ENCODE measurements around the gene KCNIP2. TPM values are rescaled to one million over a fixed set of nuclear protein-coding genes. Genes with fewer than 3 reads are reported as not detected.

Gene KCNIP2
- total RNA-seq: 0.18 and 0.48 TPM in 2 replicates

- DNase-seq (ENCODE audit: extremely low read depth, low read depth, low spot score): no peak
Observed at GRCh38 chr10:101843032-101844021, at the start of gene KCNIP2. Gene KCNIP2 (minus strand): TSS chr10:101843800. CDS start chr10:101843568, 232 bp downstream.

GRCh38 chr10:101892782-101893391, 49.3 kb upstream of the KCNIP2 start:
- no peak for DNase-seq (ENCODE audit: extremely low read depth, low read depth, low spot score)

GRCh38 chr10:101889256-101890210, 45.9 kb upstream of the KCNIP2 start:
- DNase-seq (ENCODE audit: extremely low read depth, low read depth, low spot score): peak; percentile 68

- no peak for DNase-seq (ENCODE audit: extremely low read depth, low read depth, low spot score)
Observed at GRCh38 chr10:101888251-101888949, 44.8 kb upstream of the KCNIP2 start.

GRCh38 chr10:101887775-101888174, 44.2 kb upstream of the KCNIP2 start:
- no peak for DNase-seq (ENCODE audit: extremely low read depth, low read depth, low spot score)

GRCh38 chr10:101886521-101887312, 43.1 kb upstream of the KCNIP2 start:
- DNase-seq (ENCODE audit: extremely low read depth, low read depth, low spot score): no peak

GRCh38 chr10:101881036-101881774, 37.6 kb upstream of the KCNIP2 start:
- no peak for DNase-seq (ENCODE audit: extremely low read depth, low read depth, low spot score)

- DNase-seq (ENCODE audit: extremely low read depth, low read depth, low spot score): no peak
Observed at GRCh38 chr10:101880232-101880573, 36.6 kb upstream of the KCNIP2 start.

GRCh38 chr10:101879456-101880231, 36.0 kb upstream of the KCNIP2 start:
- no peak for DNase-seq (ENCODE audit: extremely low read depth, low read depth, low spot score)

GRCh38 chr10:101878869-101879268, 35.3 kb upstream of the KCNIP2 start:
- no peak for DNase-seq (ENCODE audit: extremely low read depth, low read depth, low spot score)

- no peak for DNase-seq (ENCODE audit: extremely low read depth, low read depth, low spot score)
Observed at GRCh38 chr10:101875068-101875688, 31.6 kb upstream of the KCNIP2 start.

- no peak for DNase-seq (ENCODE audit: extremely low read depth, low read depth, low spot score)
Observed at GRCh38 chr10:101874252-101874651, 30.7 kb upstream of the KCNIP2 start.

- DNase-seq (ENCODE audit: extremely low read depth, low read depth, low spot score): no peak
Observed at GRCh38 chr10:101867931-101868330, 24.3 kb upstream of the KCNIP2 start.

- DNase-seq (ENCODE audit: extremely low read depth, low read depth, low spot score): no peak
Observed at GRCh38 chr10:101859530-101859929, 15.9 kb upstream of the KCNIP2 start.

GRCh38 chr10:101858723-101859500, 15.3 kb upstream of the KCNIP2 start:
- no peak for DNase-seq (ENCODE audit: extremely low read depth, low read depth, low spot score)

GRCh38 chr10:101857802-101858476, 14.3 kb upstream of the KCNIP2 start:
- DNase-seq (ENCODE audit: extremely low read depth, low read depth, low spot score): no peak
